Measurements from ENCODE around the gene IFT57.
"Not testable (repeated sequence)": the region's sequence is repeated elsewhere in the genome, so short reads cannot be mapped to it uniquely, and the experiment has no call there.

Gene IFT57, protein sequence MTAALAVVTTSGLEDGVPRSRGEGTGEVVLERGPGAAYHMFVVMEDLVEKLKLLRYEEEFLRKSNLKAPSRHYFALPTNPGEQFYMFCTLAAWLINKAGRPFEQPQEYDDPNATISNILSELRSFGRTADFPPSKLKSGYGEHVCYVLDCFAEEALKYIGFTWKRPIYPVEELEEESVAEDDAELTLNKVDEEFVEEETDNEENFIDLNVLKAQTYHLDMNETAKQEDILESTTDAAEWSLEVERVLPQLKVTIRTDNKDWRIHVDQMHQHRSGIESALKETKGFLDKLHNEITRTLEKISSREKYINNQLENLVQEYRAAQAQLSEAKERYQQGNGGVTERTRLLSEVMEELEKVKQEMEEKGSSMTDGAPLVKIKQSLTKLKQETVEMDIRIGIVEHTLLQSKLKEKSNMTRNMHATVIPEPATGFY

DNA sequence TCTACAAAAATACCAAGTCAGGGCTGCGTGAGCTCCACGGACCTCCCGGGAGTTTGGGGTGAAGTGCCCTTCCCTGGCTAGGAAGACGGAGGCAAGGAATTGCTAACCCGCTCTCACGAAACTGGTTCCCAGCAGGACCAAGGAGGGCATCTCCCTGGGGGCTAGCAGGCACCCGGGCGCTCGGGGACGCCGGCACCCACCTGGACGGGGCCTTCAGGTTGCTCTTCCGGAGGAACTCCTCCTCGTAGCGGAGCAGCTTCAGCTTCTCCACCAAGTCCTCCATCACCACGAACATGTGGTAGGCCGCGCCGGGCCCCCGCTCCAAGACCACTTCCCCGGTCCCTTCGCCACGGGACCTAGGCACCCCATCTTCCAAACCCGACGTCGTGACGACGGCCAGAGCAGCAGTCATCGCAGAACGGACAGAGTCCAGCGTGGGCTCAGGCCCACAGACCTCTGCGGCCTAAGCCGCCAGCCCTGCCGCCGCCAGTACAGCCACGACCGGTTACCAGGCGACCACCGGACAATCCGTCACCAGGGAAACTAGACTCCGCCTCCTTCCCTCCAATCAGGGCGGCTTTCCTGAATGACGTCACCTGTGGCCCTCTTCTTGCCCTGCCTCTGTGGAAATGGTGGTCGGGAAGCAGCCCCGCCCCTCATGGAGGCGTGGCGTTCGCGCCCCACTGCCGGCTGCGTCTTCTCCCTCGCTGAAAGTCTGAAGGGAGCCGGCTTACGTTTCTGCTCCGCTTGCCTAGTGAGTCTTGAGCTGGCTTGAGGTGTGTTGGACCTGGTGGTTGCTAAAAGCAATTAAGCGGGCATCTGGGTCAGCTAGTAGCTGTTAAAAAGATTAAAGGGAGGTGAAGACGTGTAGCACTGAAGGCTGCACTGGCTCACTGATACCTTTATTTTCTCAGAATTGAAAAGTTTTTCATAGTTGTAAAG is at the start of gene IFT57:
TSS of gene IFT57 (minus strand) at position 514 of the 942 bp plus-strand sequence. CDS start at position 412, 102 bp downstream.
- in situ Hi-C loops (cut with MboI; ENCODE audit: low sequenced_read_pairs): no loop called here

DNA sequence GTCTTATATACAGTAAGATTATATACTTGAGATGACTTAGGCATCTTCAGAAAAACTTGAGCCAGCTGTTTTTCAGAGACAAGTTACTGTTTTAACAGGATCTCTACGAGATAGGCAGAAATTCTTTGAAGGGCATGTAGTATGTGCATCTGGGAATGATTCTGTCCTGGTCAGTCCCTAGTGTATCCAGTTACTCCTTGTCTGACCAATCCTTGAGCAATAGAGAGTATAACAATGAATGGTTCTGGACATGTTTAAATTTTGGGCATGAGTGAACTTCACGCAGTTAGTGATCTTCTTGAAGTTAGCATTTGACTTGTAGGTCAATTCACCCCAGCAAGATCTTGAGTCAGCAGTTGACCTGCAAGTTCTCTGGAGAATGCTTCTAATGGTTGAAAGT is 49.4 kb upstream of the IFT57 start:
- in situ Hi-C loops (cut with MboI; ENCODE audit: low sequenced_read_pairs): no loop called here

DNA sequence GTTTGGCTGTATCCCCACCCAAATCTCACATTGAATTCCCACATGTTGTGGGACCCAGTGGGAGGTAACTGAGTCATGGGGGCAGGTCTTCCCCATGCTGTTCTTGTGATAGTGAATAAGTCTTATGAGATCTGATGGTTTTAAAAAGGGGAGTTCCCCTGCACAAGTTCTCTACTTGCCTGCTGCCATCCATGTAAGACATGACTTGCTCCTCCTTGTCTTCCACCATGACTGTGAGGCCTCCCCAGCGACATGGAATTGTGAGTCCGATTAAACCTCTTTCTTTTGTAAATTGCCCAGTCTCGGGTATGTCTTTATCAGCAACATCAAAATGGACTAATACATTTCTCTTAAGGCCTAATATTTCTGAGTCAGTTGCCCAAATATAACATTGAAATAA is 46.0 kb upstream of the IFT57 start:
- in situ Hi-C loops (cut with MboI; ENCODE audit: low sequenced_read_pairs): not testable (repeated sequence)

DNA sequence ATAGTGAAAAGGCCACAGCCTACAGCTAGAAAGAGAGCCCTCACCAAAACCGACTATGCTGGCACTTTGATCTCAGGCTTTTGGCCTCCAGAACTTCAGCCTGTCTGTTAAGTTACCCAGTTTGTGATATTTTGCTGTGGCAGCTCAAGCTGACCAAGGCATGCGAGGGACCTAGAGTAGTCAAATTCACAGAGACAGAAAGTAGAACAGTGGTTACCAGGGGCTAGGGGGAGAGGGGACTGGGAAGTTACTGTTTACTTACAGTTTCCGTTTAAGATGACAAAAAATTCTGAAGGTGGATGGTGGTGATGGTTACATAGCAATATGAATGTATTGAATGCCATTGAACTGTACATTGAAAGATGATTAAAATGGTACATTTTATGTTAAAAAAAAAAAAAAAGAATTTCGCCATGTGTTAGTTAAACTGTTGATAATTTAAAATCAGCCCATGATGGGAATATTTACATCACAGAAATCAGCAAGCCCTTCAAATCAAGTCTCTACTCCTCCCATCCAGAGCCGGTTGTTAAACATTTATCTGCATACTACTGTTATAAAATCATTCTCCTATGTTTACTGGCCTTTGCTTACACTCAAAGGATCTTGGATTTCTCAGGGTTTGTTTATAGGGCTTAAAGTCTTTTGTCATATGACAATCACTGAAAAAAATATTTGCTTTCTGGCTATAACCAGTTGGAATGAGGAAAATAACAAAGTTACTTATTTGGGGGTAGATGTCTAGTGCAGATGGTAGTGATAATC is 42.5 kb upstream of the IFT57 start:
- in situ Hi-C loops (cut with MboI; ENCODE audit: low sequenced_read_pairs): not testable (repeated sequence)

DNA sequence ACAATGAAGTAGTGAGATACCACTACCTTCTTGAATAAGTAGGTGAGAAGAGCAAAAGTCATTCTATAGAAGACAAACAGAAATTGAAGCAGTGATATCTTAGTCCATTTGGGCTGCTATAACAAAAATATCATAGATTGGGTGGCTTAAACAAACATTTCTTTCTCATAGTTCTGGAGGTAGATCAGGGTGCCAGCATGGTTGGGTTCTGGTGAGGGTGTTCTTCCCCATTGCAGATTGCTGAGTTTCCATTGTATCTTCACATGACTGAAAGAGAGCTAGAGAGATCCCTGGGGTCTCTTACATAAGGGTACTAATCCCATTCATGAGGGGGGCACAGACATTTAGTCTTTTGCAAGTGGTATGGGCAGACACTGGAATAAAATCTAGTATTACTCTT is 32.9 kb upstream of the IFT57 start:
- in situ Hi-C loops (cut with MboI; ENCODE audit: low sequenced_read_pairs): no loop called here

DNA sequence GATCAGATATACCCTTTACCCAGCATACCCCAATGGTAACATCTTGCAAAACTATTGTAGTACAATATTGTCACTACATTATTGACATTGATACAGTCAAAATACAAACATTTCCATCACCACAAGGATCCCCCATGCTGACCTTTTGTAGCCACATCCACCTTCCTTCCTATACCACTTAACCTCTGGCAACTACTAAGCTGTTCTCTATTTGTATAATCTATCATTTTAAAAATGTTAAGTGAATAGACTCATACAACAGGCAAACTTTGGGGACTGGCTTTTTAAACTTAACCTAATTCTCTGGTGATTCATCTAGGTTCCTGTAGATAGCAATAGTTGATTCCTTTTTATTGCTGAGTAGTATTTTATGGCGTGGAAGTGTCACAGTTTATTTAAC is 29.6 kb upstream of the IFT57 start:
- in situ Hi-C loops (cut with MboI; ENCODE audit: low sequenced_read_pairs): no loop called here

DNA sequence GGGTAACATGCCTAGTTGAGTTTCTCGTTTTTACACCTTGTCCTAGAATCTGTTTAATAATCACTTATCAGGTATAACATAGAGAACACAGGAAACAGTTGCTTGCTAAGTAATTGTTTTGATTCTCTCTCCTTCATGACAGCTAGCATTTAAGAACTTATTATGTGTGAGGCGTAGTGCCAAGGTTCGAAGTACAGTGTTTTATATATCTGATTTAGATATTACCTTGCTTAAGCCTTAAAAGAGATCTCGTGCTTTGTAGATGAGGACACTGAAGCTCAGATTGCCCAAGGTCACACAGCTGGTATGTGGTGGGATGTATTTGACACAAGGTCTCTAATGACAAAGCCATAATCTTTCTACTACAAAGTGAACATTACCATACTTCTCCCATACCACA is 29.0 kb upstream of the IFT57 start:
- in situ Hi-C loops (cut with MboI; ENCODE audit: low sequenced_read_pairs): no loop called here

DNA sequence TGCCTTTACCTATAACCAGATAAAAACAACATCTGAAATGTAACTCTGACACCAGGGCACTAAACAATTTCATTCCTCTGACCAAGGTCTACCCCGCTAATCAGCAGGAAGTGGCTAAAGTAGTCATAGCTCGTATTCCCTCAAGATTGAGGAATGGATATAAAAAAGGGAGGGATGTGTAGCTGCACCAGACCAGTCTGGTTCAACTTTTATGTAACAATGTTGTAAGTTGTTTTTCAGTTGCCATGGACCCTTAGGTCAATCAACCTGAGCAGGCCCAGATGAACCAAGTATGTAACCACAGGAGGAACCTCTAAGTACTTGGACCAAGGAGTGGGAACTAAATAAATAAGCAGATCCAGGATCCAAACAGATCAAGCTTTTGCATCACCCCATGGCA is 28.4 kb upstream of the IFT57 start:
- in situ Hi-C loops (cut with MboI; ENCODE audit: low sequenced_read_pairs): no loop called here

DNA sequence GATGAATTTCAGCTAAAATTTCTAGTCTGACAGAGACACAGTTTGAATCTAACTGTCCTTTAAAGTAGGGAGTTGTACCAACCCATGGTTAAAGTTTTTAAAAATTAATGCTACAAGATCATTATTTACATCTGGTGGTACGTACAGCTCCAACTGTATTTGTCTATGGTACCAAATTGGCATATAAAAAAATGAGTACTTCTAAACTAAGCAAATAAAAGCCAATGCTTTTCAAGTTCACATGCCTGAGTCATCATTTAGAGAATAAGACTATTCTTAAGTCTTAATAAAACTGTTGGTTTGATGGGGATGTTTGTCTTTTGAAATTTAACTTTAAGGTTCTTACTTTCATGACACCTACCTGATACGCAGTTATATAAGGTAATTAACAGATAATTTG is 21.0 kb upstream of the IFT57 start:
- in situ Hi-C loops (cut with MboI; ENCODE audit: low sequenced_read_pairs): no loop called here

DNA sequence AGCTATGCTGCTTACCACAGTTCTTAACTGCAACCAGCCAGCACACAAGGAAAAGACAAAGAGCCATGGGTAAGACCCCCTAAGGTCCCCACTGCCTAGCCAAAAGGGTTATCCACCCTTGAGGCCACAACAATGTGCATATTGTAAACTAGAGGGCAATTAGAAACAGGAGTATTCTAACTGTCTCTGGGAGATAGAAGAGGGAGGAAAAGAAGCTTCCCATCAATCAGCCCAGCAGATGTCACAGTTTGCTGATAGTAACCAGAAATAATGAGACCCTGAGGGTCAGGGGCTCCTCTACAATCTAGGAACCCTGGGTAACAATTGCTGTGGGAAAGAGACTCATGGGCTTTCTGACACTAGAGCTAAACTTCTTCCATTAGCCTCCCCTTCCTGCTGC is 20.6 kb upstream of the IFT57 start:
- in situ Hi-C loops (cut with MboI; ENCODE audit: low sequenced_read_pairs): no loop called here

DNA sequence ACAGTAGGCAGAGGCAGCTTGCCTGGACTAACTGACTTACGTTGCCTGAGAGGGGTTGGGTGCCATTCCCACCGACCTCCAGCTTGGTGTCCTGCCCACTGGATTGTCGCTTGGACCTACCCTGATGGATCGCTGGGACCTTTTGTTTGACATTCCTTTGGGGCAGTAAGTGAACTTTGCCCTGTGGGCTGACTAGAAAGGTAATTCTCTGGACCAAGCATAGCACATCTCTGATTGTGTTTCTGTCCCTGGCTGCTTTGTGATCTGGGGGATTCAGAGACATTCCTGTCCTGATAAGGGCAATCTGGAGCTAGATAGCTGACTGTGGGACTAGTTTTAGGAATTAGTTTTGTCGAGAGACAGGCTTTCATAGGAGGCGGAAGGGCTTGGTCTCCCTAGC is 19.5 kb upstream of the IFT57 start:
- in situ Hi-C loops (cut with MboI; ENCODE audit: low sequenced_read_pairs): no loop called here

DNA sequence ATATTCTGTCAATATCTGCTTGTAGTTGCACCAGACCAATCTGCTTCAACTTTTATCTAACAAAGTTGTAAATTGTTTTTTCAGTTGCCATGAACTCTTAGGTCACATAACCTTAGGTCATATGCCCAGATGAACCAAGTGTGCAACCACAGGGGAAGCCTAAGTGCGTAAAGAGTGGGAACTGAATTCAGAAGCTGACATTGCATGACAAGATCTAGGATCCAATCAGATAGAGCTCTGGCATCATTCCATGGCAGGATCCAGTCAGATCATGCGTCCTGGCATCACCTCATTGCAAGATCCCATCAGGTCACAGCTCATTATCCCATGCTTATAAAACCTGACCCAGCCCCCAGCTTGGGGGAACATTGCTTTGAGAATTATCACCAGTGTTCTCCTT is 18.9 kb upstream of the IFT57 start:
- in situ Hi-C loops (cut with MboI; ENCODE audit: low sequenced_read_pairs): no loop called here

DNA sequence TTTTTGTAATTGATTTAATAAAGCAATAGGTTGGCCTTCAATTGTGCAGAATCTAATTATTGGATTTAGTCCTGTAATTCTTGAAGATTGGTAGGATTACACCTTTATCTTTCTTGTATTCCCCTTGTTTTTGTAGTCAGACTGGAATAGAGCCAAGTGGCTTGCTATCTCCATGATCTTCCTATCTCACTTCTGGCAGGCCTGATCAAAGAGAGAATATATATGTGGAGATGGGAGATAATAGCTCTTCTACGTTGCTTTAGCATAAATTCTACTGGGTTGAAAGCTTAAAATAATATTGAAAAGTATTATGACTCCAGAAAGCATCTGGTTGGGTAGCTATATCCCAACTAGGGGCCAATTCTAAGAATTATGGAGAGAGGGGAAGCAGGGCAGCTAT is 16.9 kb upstream of the IFT57 start:
- in situ Hi-C loops (cut with MboI; ENCODE audit: low sequenced_read_pairs): no loop called here

DNA sequence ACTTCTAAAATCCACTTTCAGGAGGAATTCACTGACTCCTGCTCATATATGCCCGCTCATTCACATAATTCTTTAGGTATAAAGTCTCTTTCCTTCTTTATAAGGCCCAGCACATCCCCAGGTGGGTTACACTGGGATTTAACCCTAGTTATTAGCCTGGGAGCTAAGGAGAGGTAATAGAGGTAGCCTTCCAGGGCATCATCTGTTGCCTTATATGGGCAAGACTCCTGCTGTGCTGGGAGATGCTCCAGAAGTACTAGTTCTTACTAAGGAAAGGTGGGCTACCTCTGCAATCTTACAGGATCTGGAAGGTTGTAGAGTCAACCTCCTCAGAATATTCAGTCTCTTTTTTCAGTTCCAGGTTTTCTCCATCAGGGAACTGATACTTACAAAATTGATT is 13.1 kb upstream of the IFT57 start:
- in situ Hi-C loops (cut with MboI; ENCODE audit: low sequenced_read_pairs): no loop called here

DNA sequence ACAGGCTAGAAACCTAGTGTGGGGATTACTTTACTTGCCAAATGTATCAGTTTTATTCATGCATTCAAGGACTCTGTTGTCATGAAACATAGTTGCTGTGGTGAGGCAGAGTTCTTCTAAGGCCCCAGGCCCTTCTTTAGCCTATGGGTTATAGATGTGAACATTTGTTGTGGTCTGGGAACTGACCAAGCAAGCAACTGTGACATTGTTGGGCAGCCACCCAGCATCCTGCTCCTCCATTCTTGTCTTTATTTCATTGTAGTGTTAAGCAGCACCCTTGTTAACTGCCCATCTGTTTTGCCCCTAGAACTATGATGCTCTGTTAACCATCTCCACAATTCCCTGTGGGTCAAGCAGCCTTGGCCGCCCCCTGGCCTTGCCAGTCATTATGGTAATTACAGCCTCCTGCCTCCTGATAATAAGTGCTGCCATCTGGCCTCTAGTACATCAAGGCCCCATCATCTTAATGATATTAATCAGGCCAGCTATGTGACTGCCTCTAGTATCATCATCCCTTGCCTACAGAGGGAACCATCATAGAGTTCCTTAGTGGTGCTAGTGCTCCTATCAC is 12.2 kb upstream of the IFT57 start:
- in situ Hi-C loops (cut with MboI; ENCODE audit: low sequenced_read_pairs): no loop called here

DNA sequence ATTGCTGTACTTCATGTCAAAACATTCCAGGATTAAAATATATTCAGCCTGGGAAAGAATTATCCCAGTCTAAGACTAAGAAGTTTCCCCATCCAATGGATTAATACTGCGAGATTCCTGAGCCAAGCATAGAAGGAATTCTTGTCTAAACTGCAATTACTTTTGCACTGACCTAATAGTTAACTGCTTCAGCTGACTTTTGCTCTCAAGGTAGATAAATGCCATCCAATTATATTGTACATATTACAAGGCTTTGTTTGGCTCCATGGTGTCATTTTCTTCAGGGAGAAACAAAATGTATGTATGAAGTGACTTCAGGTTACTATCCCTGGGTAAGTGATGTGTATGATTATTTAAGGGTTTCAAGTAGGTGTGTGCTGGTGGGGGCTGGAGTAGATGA is 6.1 kb upstream of the IFT57 start:
- in situ Hi-C loops (cut with MboI; ENCODE audit: low sequenced_read_pairs): no loop called here

DNA sequence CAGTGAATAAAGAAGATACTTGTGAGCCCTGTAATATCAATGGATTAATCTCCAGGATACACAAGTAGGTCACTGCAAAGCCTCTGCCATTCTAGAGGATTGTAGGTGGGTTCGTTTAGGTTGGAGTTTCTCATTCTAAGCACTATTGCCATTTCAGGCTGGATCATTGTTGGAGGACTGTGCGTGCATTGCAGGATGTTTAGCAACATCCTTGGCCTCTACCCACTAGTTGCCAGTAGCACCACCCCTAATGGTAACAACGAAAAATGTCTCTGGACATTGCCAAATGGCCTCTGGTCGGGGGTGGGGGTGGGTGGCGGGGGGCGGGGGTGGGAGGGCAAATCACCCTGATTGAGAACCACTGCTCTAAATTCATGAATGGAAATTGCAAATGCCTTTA is 4.9 kb upstream of the IFT57 start:
- in situ Hi-C loops (cut with MboI; ENCODE audit: low sequenced_read_pairs): no loop called here

DNA sequence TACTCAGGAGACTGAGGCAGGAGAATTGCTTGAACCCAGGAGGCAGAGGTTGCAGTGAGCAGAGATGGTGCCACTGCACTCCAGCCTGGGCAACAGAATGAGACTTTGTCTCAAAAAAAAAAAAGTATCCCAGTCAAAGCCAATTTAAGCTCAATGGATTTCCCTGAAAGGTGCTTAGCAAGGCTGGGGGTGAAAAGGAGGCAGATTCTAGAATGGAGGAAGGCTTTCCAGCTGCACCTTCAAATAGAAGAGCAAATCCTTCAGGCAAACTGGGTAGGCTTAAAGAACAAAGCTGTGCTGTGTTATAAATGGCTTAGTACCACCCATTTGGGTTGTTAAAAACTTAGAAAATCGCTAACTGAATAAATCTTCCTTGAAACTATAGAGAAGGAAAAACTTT is 3.0 kb upstream of the IFT57 start:
- in situ Hi-C loops (cut with MboI; ENCODE audit: low sequenced_read_pairs): no loop called here

DNA sequence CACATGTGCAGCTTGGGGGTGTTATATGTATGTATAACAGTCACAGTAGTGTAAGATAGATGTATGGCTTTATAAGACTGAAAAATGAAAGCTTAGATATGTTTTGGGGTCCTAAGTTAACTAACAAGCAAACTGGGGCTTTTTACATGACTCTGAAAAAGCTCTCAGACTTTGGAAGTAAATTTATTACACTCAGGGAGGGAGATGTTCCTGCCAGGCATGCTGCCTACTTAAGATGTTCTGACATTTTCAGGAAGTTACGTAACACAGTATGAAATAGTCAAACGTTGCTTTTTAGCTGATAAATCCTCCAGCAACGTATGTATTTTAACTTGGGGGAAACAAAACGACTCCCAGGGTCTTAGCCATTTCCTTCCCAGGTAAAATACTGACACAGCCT is 1.7 kb upstream of the IFT57 start:
- in situ Hi-C loops (cut with MboI; ENCODE audit: low sequenced_read_pairs): no loop called here

DNA sequence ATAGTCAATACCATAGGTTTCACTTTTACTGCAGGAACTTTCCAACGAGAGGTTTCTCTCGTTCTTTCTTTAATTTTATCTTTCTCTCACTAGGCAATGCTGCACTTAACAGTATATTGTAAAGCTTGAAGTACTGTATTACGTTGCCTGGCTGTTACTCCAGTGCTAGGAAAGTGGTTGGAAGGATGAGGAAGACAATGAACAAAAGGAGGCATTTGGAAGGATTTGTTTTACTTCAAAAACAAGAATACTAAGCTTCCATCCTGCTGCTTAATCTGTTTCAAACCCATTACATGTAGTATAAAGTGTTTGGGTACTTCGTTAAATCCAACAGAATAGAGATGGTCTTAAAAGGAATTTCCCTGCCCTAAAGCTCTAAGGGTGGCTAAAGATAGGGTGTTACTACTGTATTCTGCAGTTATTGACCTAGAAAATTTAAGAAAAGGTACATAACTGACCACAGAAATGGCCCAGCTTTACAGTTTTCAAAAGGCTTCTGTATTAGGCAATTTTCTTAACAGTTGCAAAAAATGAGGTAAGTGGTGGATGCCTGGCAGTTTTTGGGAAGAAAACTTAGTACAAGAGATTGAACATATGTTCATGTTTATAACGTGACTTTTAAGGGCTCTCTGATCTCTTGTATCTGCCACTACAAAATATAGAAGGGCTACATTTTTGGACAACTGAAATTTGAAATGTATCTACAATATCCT is 785 bp upstream of the IFT57 start:
- in situ Hi-C loops (cut with MboI; ENCODE audit: low sequenced_read_pairs): no loop called here

All from HL-60/S4 (cell line).